Amniotic stem cell (primary cell): ENCODE data around the gene HS6ST2.

Source experiments
- DNase-seq: peaks from one replicate; lab custom pipeline; 2025; lab: John Stamatoyannopoulos, UW

The HS6ST2 gene

GRCh38 chrX:132676561-132677186 lies 281.8 kb downstream of the HS6ST2 start:
- no peak for DNase-seq

- no peak for DNase-seq
Measured at GRCh38 chrX:132676102-132676501, 282.3 kb downstream of the HS6ST2 start.

GRCh38 chrX:132673331-132673730 lies 285.1 kb downstream of the HS6ST2 start:
- no peak for DNase-seq

- no peak for DNase-seq
Measured at GRCh38 chrX:132671229-132671641, 287.2 kb downstream of the HS6ST2 start.

GRCh38 chrX:132669142-132669541 lies 289.3 kb downstream of the HS6ST2 start:
- no peak for DNase-seq

- no peak for DNase-seq
Measured at GRCh38 chrX:132668178-132668577, 290.3 kb downstream of the HS6ST2 start.

- no peak for DNase-seq
Measured at GRCh38 chrX:132665676-132666075, 292.8 kb downstream of the HS6ST2 start.

- DNase-seq: no peak
Measured at GRCh38 chrX:132664273-132664672, 294.2 kb downstream of the HS6ST2 start.

GRCh38 chrX:132662844-132663243 lies 295.6 kb downstream of the HS6ST2 start:
- DNase-seq: no peak

GRCh38 chrX:132657876-132658275 lies 300.6 kb downstream of the HS6ST2 start:
- DNase-seq: no peak

- no peak for DNase-seq
Measured at GRCh38 chrX:132652871-132653270, 305.6 kb downstream of the HS6ST2 start.

GRCh38 chrX:132651421-132652086 lies 306.9 kb downstream of the HS6ST2 start:
- no peak for DNase-seq

- peak; percentile 15 for DNase-seq
Measured at GRCh38 chrX:132648895-132649294, 309.5 kb downstream of the HS6ST2 start.

GRCh38 chrX:132639446-132639845 lies 319.0 kb downstream of the HS6ST2 start:
- no peak for DNase-seq

GRCh38 chrX:132638313-132638712 lies 320.1 kb downstream of the HS6ST2 start:
- DNase-seq: no peak

GRCh38 chrX:132636080-132636479 lies 322.3 kb downstream of the HS6ST2 start:
- DNase-seq: no peak

- no peak for DNase-seq
Measured at GRCh38 chrX:132634521-132634920, 323.9 kb downstream of the HS6ST2 start.

- DNase-seq: no peak
Measured at GRCh38 chrX:132631579-132632232, 326.7 kb downstream of the HS6ST2 start.

GRCh38 chrX:132624466-132624865 lies 334.0 kb downstream of the HS6ST2 start:
- no peak for DNase-seq

GRCh38 chrX:132623942-132624341 lies 334.5 kb downstream of the HS6ST2 start:
- DNase-seq: no peak

- no peak for DNase-seq
Measured at GRCh38 chrX:132623300-132623699, 335.1 kb downstream of the HS6ST2 start.

GRCh38 chrX:132622130-132622529 lies 336.3 kb downstream of the HS6ST2 start:
- DNase-seq: peak; percentile 10

GRCh38 chrX:132618810-132619209 lies 339.6 kb downstream of the HS6ST2 start:
- no peak for DNase-seq
